Measurements from ENCODE around the gene RNGTT. TPM values are rescaled to one million over a fixed set of nuclear protein-coding genes. Genes with fewer than 3 reads are reported as not detected.

RNGTT gene
- total RNA-seq, 2 experiments from 2014 or later, result 11.6 to 12.4 TPM

DNA sequence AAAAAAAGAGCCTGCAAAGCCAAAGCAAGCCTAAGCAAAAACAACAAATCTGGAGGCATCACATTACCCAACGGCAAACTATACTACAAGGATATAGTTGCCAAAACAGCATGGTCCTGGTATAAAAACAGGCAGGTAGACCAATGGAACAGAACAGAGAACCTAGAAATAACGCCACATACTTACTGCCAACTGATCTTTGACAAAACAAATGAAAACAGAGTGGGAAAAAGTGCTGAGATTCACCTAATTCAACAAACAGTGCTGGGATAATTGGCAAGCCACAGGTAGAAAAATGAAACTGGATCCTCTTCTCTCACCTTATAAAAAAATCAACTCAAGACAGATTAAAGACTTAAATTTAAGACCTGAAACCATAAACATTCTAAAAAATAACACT, 291.8 kb downstream of the RNGTT start:
- CTCF ChIA-PET, result no interaction called here
- H3K36me3 Mint-ChIP-seq (ENCODE audit: low read depth), result peaks cover 95% of the 10 kb centered on the region
- H3K4me3 Mint-ChIP-seq, result no peak overlapping the region

DNA sequence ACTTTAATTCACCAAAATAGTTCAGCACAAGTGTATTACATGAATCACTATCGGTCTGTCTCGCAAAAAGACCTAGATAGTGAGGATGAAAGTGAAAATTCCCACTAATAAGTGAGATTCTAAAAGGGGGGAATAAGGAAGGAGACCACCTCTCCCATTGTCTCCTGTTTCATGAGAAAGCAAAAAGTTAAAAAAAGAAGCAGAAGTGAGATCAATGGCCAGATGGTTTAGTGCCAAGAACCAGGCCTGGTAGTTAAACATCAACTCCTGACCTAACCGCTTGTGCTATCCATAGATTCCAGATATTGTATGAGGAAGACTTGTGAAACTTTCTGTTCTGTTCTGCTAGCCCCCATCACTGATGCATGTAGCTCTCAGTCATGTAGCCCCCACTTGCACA, 293.0 kb downstream of the RNGTT start:
- Mint-ChIP-seq H3K27me3 (no peaks in the 10 kb centered on the region), H3K27ac (no peak overlapping the region), H3K4me1 (ENCODE audit: low read depth) (no peaks in the 10 kb centered on the region), H3K9me3 (peaks cover 8% of the 10 kb centered on the region), H3K36me3 (ENCODE audit: low read depth) (peaks cover 95% of the 10 kb centered on the region), H3K4me3 (no peak overlapping the region)
- ChIA-PET POLR2A (no interaction called here), CTCF (no interaction called here)
- no peak overlapping the region for H3K27ac ChIP-seq (ENCODE audit: low read depth in 1 of 2, low read length in 2 of 2)
- H3K36me3 ChIP-seq (ENCODE audit: insufficient read depth, low read length), result peaks cover 7% of the 10 kb centered on the region
- no peaks in the 10 kb centered on the region for H3K27me3 ChIP-seq (ENCODE audit: control insufficient read depth in 1 of 2, insufficient read depth in 2 of 2, low read length in 2 of 2)
- H3K4me3 ChIP-seq (ENCODE audit: low read length), result no peak overlapping the region
- DNase-seq (no peak), ATAC-seq (ENCODE audit: poor library complexity) (no peak)
- TF ChIP-seq, protein P1, sequence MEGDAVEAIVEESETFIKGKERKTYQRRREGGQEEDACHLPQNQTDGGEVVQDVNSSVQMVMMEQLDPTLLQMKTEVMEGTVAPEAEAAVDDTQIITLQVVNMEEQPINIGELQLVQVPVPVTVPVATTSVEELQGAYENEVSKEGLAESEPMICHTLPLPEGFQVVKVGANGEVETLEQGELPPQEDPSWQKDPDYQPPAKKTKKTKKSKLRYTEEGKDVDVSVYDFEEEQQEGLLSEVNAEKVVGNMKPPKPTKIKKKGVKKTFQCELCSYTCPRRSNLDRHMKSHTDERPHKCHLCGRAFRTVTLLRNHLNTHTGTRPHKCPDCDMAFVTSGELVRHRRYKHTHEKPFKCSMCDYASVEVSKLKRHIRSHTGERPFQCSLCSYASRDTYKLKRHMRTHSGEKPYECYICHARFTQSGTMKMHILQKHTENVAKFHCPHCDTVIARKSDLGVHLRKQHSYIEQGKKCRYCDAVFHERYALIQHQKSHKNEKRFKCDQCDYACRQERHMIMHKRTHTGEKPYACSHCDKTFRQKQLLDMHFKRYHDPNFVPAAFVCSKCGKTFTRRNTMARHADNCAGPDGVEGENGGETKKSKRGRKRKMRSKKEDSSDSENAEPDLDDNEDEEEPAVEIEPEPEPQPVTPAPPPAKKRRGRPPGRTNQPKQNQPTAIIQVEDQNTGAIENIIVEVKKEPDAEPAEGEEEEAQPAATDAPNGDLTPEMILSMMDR (IDR thresholded peaks at IDR 0.05), result no peak
- no peaks in the 10 kb centered on the region for H3K4me1 ChIP-seq (ENCODE audit: insufficient read depth, low read length)
- H3K9me3 ChIP-seq (ENCODE audit: control insufficient read depth in 1 of 2, insufficient read depth in 1 of 2, low read length in 2 of 2), result peaks cover 4 to 19% of the 10 kb centered on the region in 2 experiments
- intact Hi-C loops (cut with DNase I, micrococcal nuclease), result no loop called here

More for the DNA sequence above, 291.8 kb downstream of the RNGTT start:
- TF ChIP-seq, protein P1 (IDR thresholded peaks at IDR 0.05), result no peak
- no peak overlapping the region for H3K27ac Mint-ChIP-seq
- Histone ChIP-seq H3K4me1 (ENCODE audit: insufficient read depth, low read length) (no peaks in the 10 kb centered on the region), H3K36me3 (ENCODE audit: insufficient read depth, low read length) (peaks cover 7% of the 10 kb centered on the region), H3K4me3 (ENCODE audit: low read length) (no peak overlapping the region), H3K27ac (ENCODE audit: low read depth in 1 of 2, low read length in 2 of 2) (no peak overlapping the region), H3K9me3 (ENCODE audit: control insufficient read depth in 1 of 2, insufficient read depth in 1 of 2, low read length in 2 of 2) (peaks cover 0 to 19% of the 10 kb centered on the region in 2 experiments), H3K27me3 (ENCODE audit: control insufficient read depth in 1 of 2, insufficient read depth in 2 of 2, low read length in 2 of 2) (no peaks in the 10 kb centered on the region)
- H3K27me3 Mint-ChIP-seq, result no peaks in the 10 kb centered on the region
- POLR2A ChIA-PET, result no interaction called here
- DNase-seq (no peak), ATAC-seq (ENCODE audit: poor library complexity) (no peak)
- intact Hi-C loops (cut with DNase I, micrococcal nuclease), result no loop called here
- no peaks in the 10 kb centered on the region for H3K4me1 Mint-ChIP-seq (ENCODE audit: low read depth)
- peaks cover 8% of the 10 kb centered on the region for H3K9me3 Mint-ChIP-seq

GRCh38 chr6:88669475-88669874, 293.9 kb downstream of the RNGTT start:
- Mint-ChIP-seq H3K27ac (no peak overlapping the region), H3K4me1 (ENCODE audit: low read depth) (no peaks in the 10 kb centered on the region), H3K4me3 (no peak overlapping the region), H3K27me3 (no peaks in the 10 kb centered on the region), H3K9me3 (peaks cover 8% of the 10 kb centered on the region), H3K36me3 (ENCODE audit: low read depth) (peaks cover 99% of the 10 kb centered on the region)
- Histone ChIP-seq H3K9me3 (ENCODE audit: control insufficient read depth in 1 of 2, insufficient read depth in 1 of 2, low read length in 2 of 2) (peaks cover 7 to 19% of the 10 kb centered on the region in 2 experiments), H3K36me3 (ENCODE audit: insufficient read depth, low read length) (peaks cover 7% of the 10 kb centered on the region), H3K4me3 (ENCODE audit: low read length) (no peak overlapping the region), H3K27me3 (ENCODE audit: control insufficient read depth in 1 of 2, insufficient read depth in 2 of 2, low read length in 2 of 2) (no peaks in the 10 kb centered on the region), H3K27ac (ENCODE audit: low read depth in 1 of 2, low read length in 2 of 2) (no peak overlapping the region), H3K4me1 (ENCODE audit: insufficient read depth, low read length) (no peaks in the 10 kb centered on the region)
- DNase-seq, result no peak
- CTCF ChIA-PET, result no interaction called here
- no peak for ATAC-seq (ENCODE audit: poor library complexity)
- TF ChIP-seq, protein P1 (IDR thresholded peaks at IDR 0.05), result no peak
- POLR2A ChIA-PET, result no interaction called here
- intact Hi-C loops (cut with DNase I, micrococcal nuclease), result no loop called here

Data from CD4-positive, alpha-beta T cell (primary cell).